GM12878 (cell line): ENCODE data around the gene BCO1. TPM values are rescaled to one million over a fixed set of nuclear protein-coding genes. Genes with fewer than 3 reads are reported as not detected.

Source experiments
- ATAC-seq: fragments of 200-7000 bp; cut with Tn5 transposase; 3 replicates; pipeline ENCODE4 v1.9.1; 2020; ENCODE audit warnings: mild to moderate bottlenecking, moderate library complexity
- BruUV-seq: library from RNA; stranded (reverse); fragments of 400-500 nt; replicated peaks from 2 replicates; lab custom pipeline; 2021; lab: Mats Ljungman, UMichigan
- CTCF ChIA-PET: fragments of 300-600 bp; sonication (Branson Sonifier 250); formaldehyde crosslinking; extraction: SDS; loops from one replicate; lab custom pipeline; 2021; ENCODE audit warnings: inconsistent platforms; lab: Yijun Ruan, JAX
- POLR2A ChIA-PET: fragments of 350-600 bp; formaldehyde crosslinking; extraction: SDS; loops from one replicate; lab custom pipeline; 2021; ENCODE audit warnings: inconsistent platforms; lab: Charles Lee
- RAD21 ChIA-PET: fragments of 300-600 bp; sonication (Branson Sonifier 250); formaldehyde crosslinking; loops from one replicate; lab custom pipeline; 2023; ENCODE audit warnings: antibody characterized with exemption; ENCODE audit not compliant: unreplicated experiment; lab: Charles Lee
- SMC1A ChIA-PET: fragments of 300-600 bp; sonication (Branson Sonifier 250); formaldehyde crosslinking; loops from one replicate; lab custom pipeline; 2023; ENCODE audit not compliant: unreplicated experiment, uncharacterized antibody; lab: Charles Lee
- DNase-seq: peaks from one replicate; pipeline ENCODE4 v3.0.0-alpha.2; 2011; ENCODE audit warnings: low read depth, low spot score
- FAIRE-seq: peaks from 3 replicates; lab custom pipeline; 2011; peaks lifted over from hg19 to GRCh38; lab: Jason Lieb, UNC
- H2AFZ ChIP-seq: 2 replicates; pipeline ENCODE4 v1.6.0; 2011; ENCODE audit warnings: low read depth, low read length, control low read depth; ENCODE audit not compliant: control insufficient read depth
- H3K27ac ChIP-seq: 2 replicates; pipeline ENCODE4 v1.5.1; 2011; ENCODE audit warnings: control low read depth; ENCODE audit not compliant: control insufficient read depth, insufficient read depth
- H3K27me3 ChIP-seq, 2 experiments: replicated peaks in 1 of 2; 2 replicates each; pipeline versions ENCODE4 v1.6.0 to v1.6.1; 2011; ENCODE audit warnings: low read length in 1 of 2; ENCODE audit not compliant: control insufficient read depth in 2 of 2, insufficient read depth in 2 of 2
- H3K36me3 ChIP-seq, 2 experiments: 2 replicates each; pipeline ENCODE4 v1.5.1; 2011; ENCODE audit warnings: low read length in 1 of 2; ENCODE audit not compliant: control insufficient read depth in 2 of 2, insufficient read depth in 2 of 2
- H3K4me1 ChIP-seq: 2 replicates; pipeline ENCODE4 v1.6.1; 2011; ENCODE audit warnings: mild to moderate bottlenecking, low read length, moderate library complexity, mixed read lengths; ENCODE audit not compliant: control insufficient read depth, insufficient read depth
- H3K4me2 ChIP-seq: 2 replicates; pipeline ENCODE4 v1.6.0; 2011; ENCODE audit warnings: control low read depth; ENCODE audit not compliant: control insufficient read depth, insufficient read depth
- H3K4me3 ChIP-seq: fragments of 200-600 bp; sonication (generic); 2 replicates; pipeline ENCODE4 v1.5.1; 2016
- H3K79me2 ChIP-seq: 2 replicates; pipeline ENCODE4 v1.6.0; 2011; ENCODE audit warnings: low read length; ENCODE audit not compliant: control insufficient read depth, insufficient read depth
- H3K9ac ChIP-seq: 2 replicates; pipeline ENCODE4 v1.8.0; 2011; ENCODE audit warnings: low read length, control low read depth, mixed read lengths; ENCODE audit not compliant: control insufficient read depth, insufficient read depth
- H3K9me3 ChIP-seq: replicated peaks from 3 replicates; pipeline ENCODE4 v1.5.1; 2011; ENCODE audit warnings: mild to moderate bottlenecking, low read length; ENCODE audit not compliant: control insufficient read depth, insufficient read depth
- H4K20me1 ChIP-seq: 2 replicates; pipeline ENCODE4 v1.6.0; 2011; ENCODE audit not compliant: control insufficient read depth, insufficient read depth
- CEBPB ChIP-seq, 2 experiments: fragments of 150-350 bp in 1 of 2; IDR thresholded peaks; 2 replicates each; pipeline ENCODE4 v1.6.1; 2012 to 2014; ENCODE audit warnings: low read depth in 2 of 2, low read length in 2 of 2, borderline replicate concordance in 1 of 2, inconsistent platforms in 1 of 2
- ELK1 ChIP-seq: IDR thresholded peaks from 2 replicates; pipeline ENCODE4 v1.6.1; 2012; ENCODE audit warnings: low read depth, low read length, improper control_type of control experiment
- NFYB ChIP-seq: IDR thresholded peaks from 2 replicates; pipeline ENCODE4 v1.6.1; 2011; ENCODE audit warnings: low read depth, mild to moderate bottlenecking, low read length, improper control_type of control experiment, moderate library complexity; ENCODE audit not compliant: insufficient read depth
- NR2C2 ChIP-seq: IDR thresholded peaks from 2 replicates; pipeline ENCODE4 v1.6.1; 2011; ENCODE audit warnings: borderline replicate concordance, low read depth; ENCODE audit not compliant: control insufficient read depth, insufficient read length
- RELB ChIP-seq: fragments of 450-650 bp; IDR thresholded peaks from 2 replicates; pipeline ENCODE4 v1.6.1; 2017; ENCODE audit warnings: low read depth, mild to moderate bottlenecking, moderate library complexity
- SIN3A ChIP-seq: IDR thresholded peaks from 2 replicates; pipeline ENCODE4 v1.6.1; 2012; ENCODE audit warnings: low read depth, low read length, improper control_type of control experiment
- WGBS: methylation state at CpG from one replicate; pipeline ENCODE4 v1.1.6; 2016; ENCODE audit warnings: low lambda C conversion rate; ENCODE audit not compliant: insufficient replicate concordance, insufficient coverage; ENCODE audit errors: missing lambda C conversion rate; 5-methylcytosine and 5-hydroxymethylcytosine counted together
- in situ Hi-C: fragments of 300-500 bp; cut with MboI; formaldehyde crosslinking; loops from 9 replicates; pipeline ENCODE4 v1.14.3; 2018; ENCODE audit warnings: mixed read lengths
- intact Hi-C: fragments of 100-400 bp; cut with micrococcal nuclease; formaldehyde crosslinking; loops from one replicate; pipeline ENCODE4 v1.14.2; 2022; ENCODE audit not compliant: unreplicated experiment
- polyA plus RNA-seq, 11 experiments: library from polyadenylated mRNA; depleted of rRNA in 4 of 11; unstranded in 6 of 11; stranded (reverse) in 5 of 11; fragments of >200 nt; fragmentation: Nextera tagmentation in 4 of 11; fragmentation: Illumina TruSeq in 1 of 11; extraction: Ambion mirVana in 4 of 11; extraction: Trizol in 1 of 11; gene quantifications; 1 replicate in 1 of 11; 2 replicates in 10 of 11; pipeline versions ENCODE4 v1.2.1 to v1.2.3, GENCODE V29; 2011 to 2016; ENCODE audit warnings: inconsistent platforms in 2 of 11, missing spikeins in 2 of 11, low read depth in 1 of 11
- total RNA-seq, 4 experiments: library from RNA; depleted of rRNA in 3 of 4; stranded (reverse); fragments of >200 nt in 3 of 4; fragmentation: Illumina TruSeq in 1 of 4; extraction: Trizol in 1 of 4; gene quantifications; 2 replicates each; pipeline versions ENCODE4 v1.2.1 to v1.2.3, GENCODE V29; 2013 to 2021

The BCO1 gene
- total and polyA plus RNA-seq, 10 of the 15 experiments (the other 5 are each of a cell fraction or from before 2014, with no cell fraction given) = 0.09 to 0.21 (median 0.14) TPM; not detected in 7

- Histone ChIP-seq H3K36me3 (no peaks in the 10 kb centered on the region), H3K27ac (no peak overlapping the region), H4K20me1 (no peaks in the 10 kb centered on the region), H3K9ac (no peak overlapping the region), H3K9me3 (no peaks in the 10 kb centered on the region), H3K27me3 (no peaks in the 10 kb centered on the region; a peak in 1 of 4 replicates), H3K4me2 (no peak overlapping the region), H3K4me1 (no peaks in the 10 kb centered on the region), H3K4me3 (no peak overlapping the region), H3K79me2 (no peaks in the 10 kb centered on the region), H2AFZ (no peak overlapping the region)
- ATAC-seq (no peak), FAIRE-seq (no peak), DNase-seq (no peak)
- intact Hi-C loops = no loop called here
- RAD21 ChIA-PET = no interaction called here
- 43% methylated on average over 15 of the region's 15 CpGs for WGBS
- BruUV-seq = no TSS peak
- POLR2A ChIA-PET = no interaction called here
- TF ChIP-seq SIN3A (no peak), NFYB (no peak), CEBPB (IDR thresholded peaks at IDR 0.05; ENCODE audit: borderline replicate concordance in 1 of 2, low read depth in 2 of 2, low read length in 2 of 2) (no peak), ELK1 (no peak), RELB (no peak), NR2C2 (no peak)
- CTCF ChIA-PET = interaction anchor here (2.4 kb wide), 1 partner anchor 16 kb away, joined by 11 read pairs; no protein-coding TSS in a partner anchor
- SMC1A ChIA-PET = no interaction called here
- in situ Hi-C loops = no loop called here
Measured at GRCh38 chr16:81189100-81189664, 49.3 kb upstream of the BCO1 start.
